HG02588 (cell line): ENCODE measurements around the gene DPP7.

Experiments
- ATAC-seq: cut with Tn5 transposase; IDR thresholded peaks from one replicate; pipeline ENCODE4 v1.9.1; 2021; ENCODE audit warnings: mild to moderate bottlenecking, moderate library complexity; ENCODE audit not compliant: unreplicated experiment

Gene DPP7

GRCh38 chr9:137114613-137115393 is at the start of gene DPP7:
Gene DPP7, minus strand, starts transcription at chr9:137114733. Its CDS starts 20 bp downstream, at chr9:137114713.
- ATAC-seq: peak; percentile 59

GRCh38 chr9:137163805-137164204 is 49.3 kb upstream of the DPP7 start:
- no peak for ATAC-seq

GRCh38 chr9:137163365-137163715 is 48.8 kb upstream of the DPP7 start:
- ATAC-seq: no peak

- no peak for ATAC-seq
Observed at GRCh38 chr9:137162505-137163364, 48.2 kb upstream of the DPP7 start.

- ATAC-seq: no peak
Observed at GRCh38 chr9:137161558-137162486, 47.3 kb upstream of the DPP7 start.

- no peak for ATAC-seq
Observed at GRCh38 chr9:137160716-137161557, 46.4 kb upstream of the DPP7 start.

- ATAC-seq: no peak
Observed at GRCh38 chr9:137160054-137160425, 45.5 kb upstream of the DPP7 start.

GRCh38 chr9:137159105-137160053 is 44.8 kb upstream of the DPP7 start:
- ATAC-seq: no peak

GRCh38 chr9:137158625-137159024 is 44.1 kb upstream of the DPP7 start:
- ATAC-seq: no peak

GRCh38 chr9:137157618-137158415 is 43.3 kb upstream of the DPP7 start:
- no peak for ATAC-seq

- ATAC-seq: no peak
Observed at GRCh38 chr9:137156567-137157375, 42.2 kb upstream of the DPP7 start.

- ATAC-seq: no peak
Observed at GRCh38 chr9:137152844-137153405, 38.4 kb upstream of the DPP7 start.

- peak; percentile 35 for ATAC-seq
Observed at GRCh38 chr9:137150617-137151457, 36.3 kb upstream of the DPP7 start.

- ATAC-seq: peak; percentile 14
Observed at GRCh38 chr9:137149942-137150616, 35.5 kb upstream of the DPP7 start.

- ATAC-seq: no peak
Observed at GRCh38 chr9:137149363-137149762, 34.8 kb upstream of the DPP7 start.

- no peak for ATAC-seq
Observed at GRCh38 chr9:137148661-137149060, 34.1 kb upstream of the DPP7 start.
